Sciatic nerve (tissue), 2 donors: ENCODE measurements around the gene MYH4. TPM values are rescaled to one million over a fixed set of nuclear protein-coding genes. Genes with fewer than 3 reads are reported as not detected.

ENCODE experiments used
- ATAC-seq: fragments of 200-7000 bp; cut with Tn5 transposase; one replicate; pipeline ENCODE4 v1.9.1; 2020; ENCODE audit warnings: mild to moderate bottlenecking, moderate library complexity
- DNase-seq: peaks from one replicate; pipeline ENCODE4 v3.0.0-alpha.2; 2020; ENCODE audit warnings: low spot score
- intact Hi-C: fragments of 100-400 bp; cut with DNase I; formaldehyde crosslinking; loops from one replicate; pipeline ENCODE4 v1.14.2; 2022
- total RNA-seq: library from RNA; stranded (reverse); fragmentation: NEBNext Ultra II Directional; extraction: Animal tissue kit (Norgen Biotek cat#: 25700); gene quantifications from one replicate; pipeline ENCODE4 v1.2.1, GENCODE V29; 2021
- donor health status: DM: no; HTN: no; CAD: no.
- donor health status: DM: no; HTN: no; CAD: no.

Gene MYH4
- total RNA-seq, 1 donor from 2014 or later: not detected

DNA sequence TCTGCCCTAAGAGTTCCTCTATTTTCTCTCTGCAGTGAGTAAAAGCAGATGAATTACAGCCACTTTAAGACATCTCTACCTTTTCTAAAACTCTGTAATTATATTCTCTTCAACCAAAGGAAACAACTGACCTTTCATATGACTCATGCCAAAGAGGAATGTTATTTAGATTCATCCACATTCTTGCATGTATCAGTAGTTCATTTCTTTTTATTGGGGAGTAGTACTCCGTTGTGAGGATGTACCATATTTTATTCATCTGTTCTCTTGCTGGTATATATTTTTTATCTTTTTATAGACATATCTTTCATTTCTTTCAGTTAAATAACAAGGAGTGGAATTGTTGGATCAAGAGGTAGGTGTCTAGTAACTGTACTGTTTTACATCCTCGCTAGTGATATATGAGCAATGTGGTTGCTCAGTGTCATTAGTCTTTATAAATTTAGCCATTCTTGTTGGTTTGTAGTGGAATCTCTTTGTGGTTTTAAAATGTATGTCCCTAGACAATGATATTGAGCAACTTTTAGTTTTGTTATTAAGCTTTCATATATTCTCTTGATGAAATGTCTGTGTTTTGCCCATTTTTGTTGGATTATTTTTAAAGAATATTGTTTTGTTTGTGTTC lies 39.8 kb downstream of the MYH4 start:
- ATAC-seq (no peak), DNase-seq (no peak)
- intact Hi-C loops: no loop called here

DNA sequence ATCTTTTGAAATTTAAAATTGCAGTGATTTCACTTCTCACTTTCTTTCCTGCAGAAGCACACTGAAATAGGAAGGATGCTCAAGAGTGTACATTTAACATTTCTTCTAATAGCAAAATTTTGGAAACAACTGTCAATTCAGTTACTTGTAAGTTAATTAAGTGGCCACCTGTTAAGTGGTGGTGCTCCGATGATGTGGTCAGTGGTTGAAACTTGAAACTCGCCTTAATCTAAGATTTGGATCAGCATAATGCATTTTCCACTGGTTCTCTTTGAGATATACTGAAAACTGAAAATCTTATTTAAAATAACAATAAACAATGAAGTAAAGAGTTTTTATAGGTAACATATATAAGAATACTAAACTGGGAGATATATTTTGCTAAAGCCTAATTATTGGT lies 40.6 kb downstream of the MYH4 start:
- DNase-seq (no peak), ATAC-seq (no peak)
- intact Hi-C loops: no loop called here

DNA sequence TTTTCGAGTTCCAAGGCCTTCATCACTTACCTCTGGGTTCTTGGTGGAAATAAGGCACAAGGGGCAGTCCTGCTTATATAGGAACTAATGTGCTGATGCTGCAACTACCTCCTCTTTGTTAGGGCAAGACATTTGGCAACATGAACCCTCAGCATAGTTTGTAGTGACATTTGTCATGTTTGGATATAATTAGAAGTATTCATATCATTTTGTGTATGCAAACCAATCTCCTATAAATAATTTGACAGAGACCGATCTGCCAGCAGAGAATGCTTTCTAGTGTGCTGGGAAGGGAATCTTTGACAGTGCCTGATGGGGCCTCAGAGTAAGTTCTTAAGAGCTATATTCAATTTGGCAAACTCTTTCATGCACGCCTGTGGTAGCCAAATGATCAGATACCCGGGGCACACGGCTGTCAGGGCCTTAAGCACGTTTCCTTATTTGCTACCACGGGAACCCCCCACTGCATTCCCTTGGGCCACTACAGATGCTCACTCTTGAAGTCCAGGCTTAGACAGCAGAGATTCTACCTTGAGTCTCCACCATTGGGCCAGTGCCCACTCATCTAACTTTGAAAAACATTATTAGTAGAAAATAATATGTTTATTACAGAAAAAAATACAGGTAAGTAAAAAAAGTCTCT lies 47.3 kb downstream of the MYH4 start, which contains the start of gene MYH8:
Gene MYH8, minus strand, starts transcription at position 51 of the 643 bp plus-strand sequence. CDS start 1,723 bp downstream, outside the sequence.
- ATAC-seq: no peak
- intact Hi-C loops: no loop called here

DNA sequence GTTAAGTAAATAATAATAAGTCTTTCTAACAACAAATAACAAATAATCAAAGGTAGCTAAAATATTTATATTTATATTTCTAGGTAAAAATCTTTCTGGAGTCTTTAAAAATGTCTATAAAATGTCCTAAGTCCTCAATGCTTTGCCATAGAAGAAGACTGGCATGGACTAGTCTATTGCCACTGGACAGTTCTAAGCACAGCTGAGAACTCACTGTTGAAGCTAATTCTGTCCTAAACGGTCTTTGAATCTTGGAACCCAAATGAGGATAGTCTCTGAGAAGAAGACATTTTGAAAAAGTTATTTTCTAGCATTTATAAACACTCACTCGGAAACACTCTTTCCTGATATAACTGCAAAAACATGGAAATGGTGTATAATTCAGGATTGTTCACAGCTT lies 48.1 kb downstream of the MYH4 start:
- ATAC-seq (no peak), DNase-seq (no peak)
- intact Hi-C loops: no loop called here

More for the DNA sequence above, 47.3 kb downstream of the MYH4 start, which contains the start of gene MYH8:
- DNase-seq: no peak

DNA sequence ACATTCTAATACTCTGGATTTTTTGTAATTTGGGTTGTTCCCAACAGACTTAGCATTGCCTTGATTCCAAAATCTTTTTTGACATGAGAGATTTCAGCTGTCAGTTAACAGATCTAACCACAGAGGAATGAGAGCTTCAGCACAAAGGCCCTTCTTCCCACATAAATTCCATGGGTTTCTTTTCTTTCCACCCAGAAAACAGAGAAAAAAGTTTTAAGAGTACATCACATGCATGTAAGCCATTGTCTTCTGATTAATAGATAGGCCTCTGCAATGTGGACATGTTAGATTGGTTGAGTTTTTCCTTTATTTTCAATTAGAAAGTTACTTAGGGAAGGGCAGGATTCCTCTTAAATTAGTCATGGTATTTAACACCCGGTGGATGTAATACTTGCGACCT lies 48.5 kb downstream of the MYH4 start:
- intact Hi-C loops: no loop called here
- DNase-seq: no peak
- ATAC-seq: no peak

DNA sequence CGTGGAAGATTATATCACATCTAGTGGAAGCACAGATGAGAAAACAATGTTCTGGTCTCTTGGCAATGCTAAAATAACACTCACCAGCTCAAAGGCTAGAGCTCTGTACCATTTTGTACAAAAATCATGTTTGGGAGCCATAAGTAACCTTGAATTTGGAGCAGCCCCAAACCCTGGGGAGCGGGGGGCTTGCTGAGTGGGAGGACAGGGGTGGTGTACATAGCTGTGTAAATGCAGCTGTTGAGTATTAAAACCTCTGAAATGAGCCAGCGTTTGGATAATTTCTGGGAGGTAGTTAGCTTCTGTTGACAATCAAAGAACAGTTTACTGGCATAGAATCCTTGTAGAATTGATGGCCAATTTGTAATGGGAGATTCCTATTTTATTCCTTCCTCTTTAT lies 51.9 kb downstream of the MYH4 start:
- intact Hi-C loops: no loop called here
- ATAC-seq (no peak), DNase-seq (no peak)

DNA sequence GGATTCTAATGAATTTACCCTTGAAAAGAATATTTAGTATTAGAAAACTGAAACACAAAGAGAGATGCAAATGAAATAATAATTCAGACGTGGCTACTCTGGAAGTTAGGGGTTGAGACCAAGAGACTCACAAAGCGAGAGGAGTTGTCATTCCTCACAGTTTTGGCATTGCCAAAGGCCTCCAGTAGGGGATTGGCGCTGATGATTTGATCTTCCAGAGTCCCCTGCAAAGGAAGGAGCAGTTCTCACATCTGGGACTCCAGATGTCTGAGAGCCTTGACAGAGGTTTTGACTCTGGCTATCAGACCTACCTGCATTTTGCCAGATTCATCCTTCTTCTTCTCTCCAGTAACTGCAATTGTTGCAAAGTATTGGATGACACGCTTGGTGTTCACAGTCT lies 54.2 kb downstream of the MYH4 start:
- intact Hi-C loops: no loop called here
- no peak for ATAC-seq
- DNase-seq: no peak

DNA sequence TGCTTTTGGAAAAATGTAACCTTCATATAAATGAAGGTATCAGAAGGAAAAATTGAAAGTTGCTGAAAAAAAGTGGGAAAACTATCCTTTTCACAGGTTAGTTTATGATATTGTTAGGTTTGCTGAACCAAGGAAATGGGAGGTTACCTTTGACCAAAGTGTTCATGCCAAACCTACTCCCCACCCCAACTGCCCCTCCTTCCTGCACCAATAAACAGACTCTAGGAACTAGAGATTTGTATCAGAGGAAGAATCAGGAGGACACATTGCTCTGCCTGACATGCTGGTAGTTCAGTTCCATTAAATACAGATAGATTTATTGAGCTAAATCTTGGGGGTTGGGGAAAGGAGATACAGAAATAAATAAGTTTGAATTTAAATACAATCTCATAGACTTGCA lies 65.8 kb downstream of the MYH4 start:
- DNase-seq: no peak
- intact Hi-C loops: no loop called here
- ATAC-seq: no peak

DNA sequence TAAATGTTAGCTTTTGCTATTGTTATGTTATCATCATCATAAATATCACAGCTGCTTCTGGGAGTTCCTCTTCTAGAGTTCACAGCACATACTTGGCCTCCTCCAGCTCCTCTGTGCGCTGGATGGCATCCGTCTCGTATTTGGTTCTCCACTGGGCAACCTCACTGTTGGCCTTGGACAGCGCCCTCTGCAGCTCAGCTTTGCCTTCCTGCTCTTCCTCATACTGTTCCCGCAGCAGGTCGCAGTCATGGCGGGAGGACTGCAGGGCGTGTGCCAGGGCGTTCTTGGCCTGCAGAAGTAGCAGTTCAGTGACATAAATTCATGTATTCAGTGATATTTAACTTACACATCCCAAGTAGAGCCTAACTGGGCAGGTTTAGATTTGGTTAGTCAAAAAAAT lies 71.0 kb downstream of the MYH4 start:
- DNase-seq (no peak), ATAC-seq (no peak)
- intact Hi-C loops: no loop called here

DNA sequence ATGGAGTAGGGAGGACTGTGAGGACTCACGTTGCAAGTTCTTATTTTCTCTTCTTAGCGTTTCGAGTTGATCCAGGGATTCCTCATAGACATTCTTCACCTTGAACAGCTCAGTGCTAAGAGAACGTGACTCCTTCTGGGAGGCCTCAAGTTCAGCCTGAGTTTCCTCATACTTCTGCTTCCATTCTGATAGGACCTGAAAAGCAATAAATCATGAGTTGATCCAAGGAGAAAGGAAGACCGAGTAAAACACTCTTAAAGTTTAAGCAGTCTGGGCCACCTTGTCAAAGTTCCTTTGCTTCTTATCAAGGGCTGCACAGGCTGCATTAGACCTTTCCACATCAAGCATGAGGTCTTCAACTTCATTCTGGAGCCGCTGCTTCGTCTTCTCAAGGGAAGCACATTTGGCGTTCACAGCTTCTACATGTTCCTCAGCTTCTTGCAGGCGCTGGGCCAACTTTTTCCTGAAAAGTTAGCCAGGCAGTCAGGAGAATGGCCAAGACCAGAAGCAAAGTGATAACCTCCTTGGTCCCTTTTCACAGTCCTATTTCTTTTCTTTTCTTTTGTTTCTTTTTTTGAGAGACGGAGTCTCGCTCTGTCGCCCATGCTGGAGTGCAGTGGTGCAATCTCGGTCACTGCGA lies 72.7 kb downstream of the MYH4 start:
- DNase-seq (no peak), ATAC-seq (no peak)
- intact Hi-C loops: no loop called here

DNA sequence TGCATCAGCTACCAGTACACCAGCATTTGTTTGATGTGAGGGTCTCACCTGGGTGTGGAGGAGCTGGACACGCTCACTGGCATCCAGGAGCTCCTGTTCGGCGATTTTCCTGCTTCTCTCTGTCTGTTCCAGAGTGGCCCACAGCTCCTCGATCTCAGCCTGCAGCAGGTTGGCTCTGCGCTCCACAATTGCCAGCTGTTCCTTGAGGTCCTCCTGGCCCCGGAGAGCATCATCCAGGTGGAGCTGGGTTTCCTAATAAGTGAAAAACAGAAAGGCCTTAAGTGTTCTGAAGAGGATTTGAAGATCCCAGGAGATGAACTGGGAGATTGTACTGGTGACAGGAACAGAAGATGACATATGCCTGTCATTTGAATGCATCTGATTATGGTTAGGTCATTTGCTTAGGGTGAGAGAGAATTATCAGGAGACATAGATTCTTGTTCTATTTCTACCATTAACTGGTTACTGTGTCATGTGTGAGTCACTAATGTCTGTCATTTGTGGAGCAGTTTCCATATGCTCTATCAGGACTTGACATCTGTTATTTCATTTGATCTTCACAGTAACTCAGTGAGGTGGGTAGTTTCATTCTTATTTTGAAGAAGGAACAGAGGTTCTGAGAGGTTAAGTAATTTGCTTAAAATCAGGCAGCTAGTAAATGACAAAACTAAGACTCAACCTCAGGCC lies 75.0 kb downstream of the MYH4 start:
- intact Hi-C loops: no loop called here
- DNase-seq: no peak
- ATAC-seq: no peak

Other genes starting within 250 kb of the MYH4 start
- not detected for gene MYH13, start 96.6 kb downstream of the MYH4 start, total RNA-seq
- gene MYH8, start 47.6 kb downstream of the MYH4 start, total RNA-seq: not detected
- not detected for gene MYH1, start 49.0 kb upstream of the MYH4 start, total RNA-seq
- not detected for gene MYH2, start 80.1 kb upstream of the MYH4 start, total RNA-seq
- gene MYH3, start 187.8 kb upstream of the MYH4 start, total RNA-seq: 4.3 TPM
- 17.7 TPM for gene SCO1, start 228.0 kb upstream of the MYH4 start, total RNA-seq
- gene ADPRM, start 228.0 kb upstream of the MYH4 start, total RNA-seq: 10.3 TPM